MM.1S (cell line): ENCODE results near the gene C11orf91.

Experiments
- EZH2phosphoT487 ChIP-seq: fragments of 300-600 bp; sonication (generic); IDR thresholded peaks from 2 replicates; pipeline ENCODE4 v1.6.1; 2018; ENCODE audit warnings: antibody characterized with exemption, low read length
- TF ChIP-seq, protein P1 (sequence below): fragments of 300-600 bp; sonication (generic); IDR thresholded peaks from 2 replicates; pipeline ENCODE4 v1.5.1; 2016; ENCODE audit warnings: antibody characterized with exemption, low read length, mixed read lengths

DNA sequence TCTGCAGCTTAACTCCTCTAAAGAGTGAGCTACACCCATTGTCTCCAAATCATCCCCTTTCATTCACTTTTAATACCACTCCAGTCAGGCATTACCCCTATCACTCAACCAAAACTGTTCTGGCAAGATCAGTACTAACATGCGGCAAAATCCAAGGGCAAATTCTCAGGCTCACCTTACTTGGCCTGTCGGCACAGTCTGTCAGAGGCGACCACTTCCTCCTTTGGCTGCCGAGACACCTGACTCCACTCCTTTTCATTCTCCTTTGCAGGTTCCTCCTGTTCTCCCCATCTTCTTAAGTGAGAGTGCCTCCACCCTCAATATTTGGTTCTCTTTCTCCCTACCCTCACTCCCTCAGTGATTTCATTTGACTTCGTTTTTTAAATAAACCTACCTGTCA, 4.2 kb downstream of the C11orf91 start:
- no peak for TF ChIP-seq EZH2phosphoT487
- TF ChIP-seq, protein P1, sequence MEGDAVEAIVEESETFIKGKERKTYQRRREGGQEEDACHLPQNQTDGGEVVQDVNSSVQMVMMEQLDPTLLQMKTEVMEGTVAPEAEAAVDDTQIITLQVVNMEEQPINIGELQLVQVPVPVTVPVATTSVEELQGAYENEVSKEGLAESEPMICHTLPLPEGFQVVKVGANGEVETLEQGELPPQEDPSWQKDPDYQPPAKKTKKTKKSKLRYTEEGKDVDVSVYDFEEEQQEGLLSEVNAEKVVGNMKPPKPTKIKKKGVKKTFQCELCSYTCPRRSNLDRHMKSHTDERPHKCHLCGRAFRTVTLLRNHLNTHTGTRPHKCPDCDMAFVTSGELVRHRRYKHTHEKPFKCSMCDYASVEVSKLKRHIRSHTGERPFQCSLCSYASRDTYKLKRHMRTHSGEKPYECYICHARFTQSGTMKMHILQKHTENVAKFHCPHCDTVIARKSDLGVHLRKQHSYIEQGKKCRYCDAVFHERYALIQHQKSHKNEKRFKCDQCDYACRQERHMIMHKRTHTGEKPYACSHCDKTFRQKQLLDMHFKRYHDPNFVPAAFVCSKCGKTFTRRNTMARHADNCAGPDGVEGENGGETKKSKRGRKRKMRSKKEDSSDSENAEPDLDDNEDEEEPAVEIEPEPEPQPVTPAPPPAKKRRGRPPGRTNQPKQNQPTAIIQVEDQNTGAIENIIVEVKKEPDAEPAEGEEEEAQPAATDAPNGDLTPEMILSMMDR, result no peak
